Muscle layer of colon (tissue), 2 donors: ENCODE measurements around the gene PDXDC1.
"Not testable (repeated sequence)": the region's sequence is repeated elsewhere in the genome, so short reads cannot be mapped to it uniquely, and the experiment has no call there.

Experiments used
- H3K27ac ChIP-seq: one replicate; pipeline ENCODE4 v1.7.0; 2013; ENCODE audit warnings: low read depth, mild to moderate bottlenecking, low read length, moderate library complexity
- H3K27me3 ChIP-seq, 2 donors: one replicate each; pipeline ENCODE4 v1.7.0; 2013; ENCODE audit warnings: low read length in 2 of 2, mild to moderate bottlenecking in 2 of 2; ENCODE audit not compliant: insufficient read depth in 2 of 2, control insufficient read depth in 1 of 2
- H3K36me3 ChIP-seq: one replicate; pipeline ENCODE4 v1.7.0; 2013; ENCODE audit warnings: mild to moderate bottlenecking, low read length; ENCODE audit not compliant: insufficient read depth
- H3K4me1 ChIP-seq: one replicate; pipeline ENCODE4 v1.7.0; 2013; ENCODE audit warnings: mild to moderate bottlenecking, low read length; ENCODE audit not compliant: insufficient read depth
- H3K4me3 ChIP-seq, 2 donors: one replicate each; pipeline ENCODE4 v1.7.0; 2013; ENCODE audit warnings: low read length in 2 of 2, low read depth in 1 of 2, mild to moderate bottlenecking in 1 of 2, moderate library complexity in 1 of 2
- H3K9ac ChIP-seq: one replicate; pipeline ENCODE4 v1.7.0; 2013; ENCODE audit warnings: low read length
- H3K9me3 ChIP-seq: one replicate; pipeline ENCODE4 v1.7.0; 2013; ENCODE audit warnings: mild to moderate bottlenecking, low read length
- donor health status: abdominal sarcoma.
- donor health status: Adenocarcinoma of cecum.

The PDXDC1 gene

DNA sequence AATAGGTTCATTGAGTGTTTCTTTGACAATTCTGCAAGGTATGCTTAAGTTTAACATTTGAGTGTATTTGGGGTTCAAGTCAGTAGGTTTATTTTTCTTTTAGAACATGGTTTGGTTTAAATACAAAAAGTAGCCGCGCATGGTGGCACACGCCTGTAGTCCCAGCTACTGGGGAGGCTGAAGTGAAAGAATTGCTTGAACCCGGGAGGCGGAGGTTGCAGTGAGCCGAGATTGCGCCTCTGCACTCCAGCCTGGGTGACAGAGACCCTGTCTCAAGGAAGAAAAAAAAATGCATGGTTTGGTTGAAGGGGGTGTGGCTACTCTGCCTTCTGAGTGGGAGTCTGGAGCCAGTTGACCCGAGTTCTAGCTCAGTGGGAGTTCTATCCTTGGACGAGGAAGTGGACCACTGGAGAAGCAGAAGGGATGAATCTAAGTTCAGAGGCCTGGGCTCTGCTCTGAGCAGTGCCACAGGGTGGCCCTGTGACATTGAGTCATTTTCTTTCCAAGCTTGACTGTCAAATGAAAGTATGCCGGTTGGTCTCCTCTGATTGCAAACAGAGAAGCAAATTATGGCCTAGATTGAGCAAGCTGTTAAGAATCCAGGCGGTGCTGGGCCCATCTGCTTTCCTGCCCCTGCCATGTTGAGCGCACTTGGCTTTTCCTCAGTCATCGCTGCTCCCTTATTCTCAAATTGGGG is 48.7 kb downstream of the PDXDC1 start:
- not testable (repeated sequence) for H3K27me3 ChIP-seq, H3K4me3 ChIP-seq, H3K9ac ChIP-seq, H3K4me1 ChIP-seq, H3K27ac ChIP-seq, H3K9me3 ChIP-seq
- H3K36me3 ChIP-seq = peaks cover 12% of the 10 kb centered on the region

DNA sequence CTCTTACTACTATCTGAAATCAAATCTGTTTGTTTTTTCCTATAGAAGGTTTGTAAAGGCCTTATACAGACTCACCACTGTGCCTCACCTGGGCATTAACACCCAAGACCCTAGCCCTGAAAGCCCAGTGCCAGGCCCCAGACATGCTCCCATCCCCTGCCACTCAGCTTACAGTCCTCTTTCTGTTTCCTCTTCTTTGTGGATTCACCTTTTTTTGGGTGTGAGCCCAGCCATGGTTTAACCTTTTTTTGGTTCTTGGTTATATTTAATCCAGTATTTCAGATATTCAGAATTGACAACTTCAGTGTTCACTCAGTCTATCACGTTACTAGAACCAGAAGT is 50.0 kb downstream of the PDXDC1 start:
- not testable (repeated sequence) for H3K9ac ChIP-seq, H3K4me1 ChIP-seq, H3K9me3 ChIP-seq, H3K27me3 ChIP-seq, H3K4me3 ChIP-seq
- Histone ChIP-seq H3K36me3 (peaks cover 19% of the 10 kb centered on the region), H3K27ac (peak overlapping the region; percentile 54)

DNA sequence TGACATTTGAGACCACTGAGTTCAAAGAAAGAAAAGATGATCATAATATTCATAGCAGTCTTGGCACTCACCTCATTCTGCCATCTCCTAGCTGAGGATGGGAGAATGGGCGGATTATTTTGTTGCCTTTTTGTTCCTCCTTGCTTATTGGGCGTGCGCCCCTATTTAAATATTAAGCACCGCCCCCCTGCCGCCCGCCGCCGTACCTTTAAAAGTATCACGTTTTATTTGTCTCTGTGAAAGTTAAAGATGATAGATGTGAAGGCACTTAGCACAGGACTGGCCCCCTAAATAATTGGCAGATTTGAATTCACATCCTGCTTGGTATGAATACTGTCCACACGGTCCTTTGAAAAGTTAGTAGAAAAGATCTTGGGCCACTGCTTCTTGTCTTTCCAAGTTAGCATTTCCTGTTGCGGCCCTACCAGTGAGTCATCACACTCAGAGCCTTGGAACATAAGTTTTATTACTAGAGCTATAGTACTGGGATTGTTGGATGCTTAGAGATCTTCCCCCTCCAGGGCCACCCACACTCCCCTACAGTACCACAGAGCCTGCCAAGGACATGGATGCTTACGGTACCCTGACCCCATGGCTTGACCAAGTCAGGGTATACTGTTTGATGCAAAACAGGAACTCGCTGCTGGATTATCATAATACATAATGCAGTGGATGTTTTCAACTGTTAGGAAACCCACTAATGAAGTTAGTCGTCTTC is 50.6 kb downstream of the PDXDC1 start:
- not testable (repeated sequence) for H3K4me1 ChIP-seq, H3K4me3 ChIP-seq, H3K27me3 ChIP-seq, H3K9ac ChIP-seq, H3K9me3 ChIP-seq
- peaks cover 19% of the 10 kb centered on the region for H3K36me3 ChIP-seq
- H3K27ac ChIP-seq = peak overlapping the region; percentile 54

DNA sequence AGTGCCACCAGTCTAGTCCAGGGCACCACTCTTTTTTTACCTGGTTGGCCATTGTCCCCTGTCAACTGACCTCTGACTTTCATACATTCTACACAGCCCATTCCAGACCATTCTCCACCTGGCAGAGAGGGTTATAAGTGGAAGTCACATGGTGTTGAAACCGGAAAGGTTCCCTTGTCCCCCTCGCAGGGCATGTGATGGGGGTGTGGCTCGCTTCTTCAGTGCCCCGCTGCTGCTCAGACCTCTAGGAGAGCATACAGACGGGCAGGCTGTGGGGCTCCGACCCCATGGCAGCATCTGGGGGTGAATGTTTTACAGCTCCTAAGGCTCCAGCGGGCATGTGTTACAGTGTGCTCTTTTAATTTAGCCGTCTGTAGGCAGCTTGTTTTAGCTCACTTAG is 52.2 kb downstream of the PDXDC1 start:
- H3K27ac ChIP-seq, H3K9me3 ChIP-seq, H3K4me1 ChIP-seq, H3K27me3 ChIP-seq, H3K4me3 ChIP-seq, H3K9ac ChIP-seq: not testable (repeated sequence)
- H3K36me3 ChIP-seq = peaks cover 26% of the 10 kb centered on the region

DNA sequence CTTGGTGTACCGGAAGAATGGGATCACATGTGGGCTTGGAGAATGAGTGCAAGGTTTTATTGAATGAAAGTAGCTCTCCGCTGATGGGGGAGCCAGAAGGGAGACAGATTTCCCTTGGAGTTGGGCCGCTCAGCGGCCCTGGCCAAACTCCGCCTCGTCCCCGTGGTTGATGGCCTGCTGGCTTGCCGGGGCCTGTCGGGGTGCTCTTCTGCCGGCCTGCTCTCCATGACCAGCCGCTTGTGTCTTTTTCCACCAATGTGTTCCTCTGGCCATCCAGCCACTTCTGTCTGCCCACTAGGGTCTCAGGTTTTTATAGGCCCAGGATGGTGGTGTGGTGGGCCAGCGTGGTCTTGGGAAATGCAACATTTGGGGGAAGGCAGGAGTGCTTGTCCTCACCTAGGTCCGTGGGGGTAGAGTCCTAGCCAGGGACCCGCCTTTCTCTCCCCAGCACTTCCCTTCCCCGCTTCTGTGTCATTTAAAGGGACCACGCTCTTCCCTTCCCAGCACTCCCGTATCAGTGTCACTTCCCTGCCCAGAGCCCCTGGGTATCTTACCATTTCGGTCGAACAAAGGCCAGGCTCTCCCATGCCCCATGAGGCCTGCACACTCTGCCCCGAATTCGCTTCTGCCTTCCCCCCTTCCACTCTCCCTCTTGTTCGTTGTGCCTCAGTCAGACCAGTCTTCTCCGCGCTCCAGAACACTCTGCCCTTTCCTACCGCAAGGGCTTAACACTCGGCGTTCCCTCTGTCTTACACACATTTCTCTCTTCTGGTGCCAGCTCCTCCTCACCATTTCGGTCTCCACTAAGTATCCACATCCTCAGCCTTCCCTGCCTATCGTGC is 52.9 kb downstream of the PDXDC1 start:
- not testable (repeated sequence) for H3K4me1 ChIP-seq, H3K27me3 ChIP-seq, H3K9me3 ChIP-seq, H3K27ac ChIP-seq, H3K9ac ChIP-seq, H3K4me3 ChIP-seq
- peaks cover 30% of the 10 kb centered on the region for H3K36me3 ChIP-seq

DNA sequence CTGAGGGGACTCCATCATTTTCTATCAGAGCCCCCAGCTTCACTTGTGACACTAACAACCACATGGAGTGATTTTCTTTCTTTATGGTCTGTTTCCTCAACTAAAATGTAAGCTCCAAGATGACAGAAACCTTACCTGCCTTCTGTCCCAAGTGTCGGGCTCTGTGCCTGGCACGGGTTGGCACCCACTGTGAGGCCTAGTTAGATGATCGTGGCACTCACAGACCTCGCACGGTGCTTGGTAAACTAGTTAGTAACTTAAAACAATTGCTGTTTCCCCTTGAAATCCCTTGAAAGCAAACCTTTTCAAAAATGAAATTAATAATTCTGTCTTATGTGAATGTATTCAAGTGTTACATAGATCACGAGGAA is 53.5 kb downstream of the PDXDC1 start:
- H3K9ac ChIP-seq, H3K27ac ChIP-seq, H3K27me3 ChIP-seq, H3K4me1 ChIP-seq, H3K4me3 ChIP-seq, H3K9me3 ChIP-seq: not testable (repeated sequence)
- H3K36me3 ChIP-seq = peaks cover 30% of the 10 kb centered on the region

DNA sequence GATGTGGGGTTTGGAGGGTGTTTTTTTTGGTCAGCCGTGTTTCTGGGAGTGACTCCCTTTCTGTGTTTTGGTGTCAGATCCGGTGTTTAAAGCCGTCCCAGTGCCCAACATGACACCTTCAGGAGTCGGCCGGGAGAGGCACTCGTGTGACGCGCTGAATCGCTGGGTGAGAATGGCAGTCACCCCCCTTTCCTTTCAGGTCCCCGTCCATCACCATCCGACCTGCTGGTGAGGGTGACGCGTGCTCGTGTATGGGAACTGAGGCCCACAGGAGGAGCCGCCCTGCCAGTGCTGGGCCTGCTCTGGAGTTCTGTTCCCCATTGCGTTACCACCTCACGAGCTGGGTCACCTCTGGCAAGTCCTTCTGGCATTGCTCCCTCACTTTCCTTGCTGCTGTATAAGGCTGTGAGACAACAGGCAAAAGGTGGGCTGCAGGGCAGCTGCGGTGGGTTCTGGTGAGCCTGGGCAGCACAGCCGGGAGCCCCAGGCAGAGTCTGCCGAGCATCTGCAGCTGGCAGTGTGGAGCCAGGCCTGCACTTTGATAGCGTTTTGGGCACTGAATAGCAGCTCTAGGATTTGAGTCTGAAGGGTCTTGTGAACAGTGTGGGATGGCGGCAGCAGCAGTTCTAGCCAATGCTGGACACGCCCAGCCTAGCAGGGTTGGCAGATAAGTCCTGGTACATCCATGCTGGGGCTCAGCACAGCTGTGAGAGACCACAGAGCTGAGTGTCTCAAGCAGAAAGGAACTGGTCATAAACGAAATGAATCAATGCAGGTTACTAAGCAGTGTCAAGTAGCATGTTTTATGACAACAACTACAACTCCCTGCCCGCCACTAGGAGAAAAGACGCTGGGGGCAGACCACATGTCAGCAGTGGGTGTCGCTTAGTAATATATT is 54.2 kb downstream of the PDXDC1 start:
- not testable (repeated sequence) for H3K27ac ChIP-seq, H3K4me1 ChIP-seq, H3K9ac ChIP-seq, H3K27me3 ChIP-seq, H3K4me3 ChIP-seq, H3K9me3 ChIP-seq
- H3K36me3 ChIP-seq = peaks cover 36% of the 10 kb centered on the region

DNA sequence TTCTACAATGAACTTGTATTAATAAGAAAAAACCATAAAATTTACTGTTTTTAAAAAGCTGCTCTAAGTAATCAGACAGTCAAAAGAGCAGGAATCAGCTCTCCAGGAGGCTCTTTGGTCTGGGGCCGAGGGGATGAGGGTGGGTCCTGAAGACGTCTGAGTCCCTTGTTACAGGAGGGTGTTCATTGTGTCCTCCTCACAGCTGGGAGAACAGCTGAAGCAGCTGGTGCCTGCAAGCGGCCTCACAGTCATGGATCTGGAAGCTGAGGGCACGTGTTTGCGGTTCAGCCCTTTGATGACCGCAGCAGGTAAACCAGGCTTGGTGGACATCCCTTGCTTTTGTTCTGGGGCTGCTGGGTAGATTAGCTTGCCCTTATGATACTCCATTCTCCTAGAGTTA is 54.9 kb downstream of the PDXDC1 start:
- not testable (repeated sequence) for H3K27me3 ChIP-seq, H3K4me1 ChIP-seq, H3K27ac ChIP-seq, H3K4me3 ChIP-seq, H3K9ac ChIP-seq, H3K9me3 ChIP-seq
- H3K36me3 ChIP-seq = peaks cover 43% of the 10 kb centered on the region

DNA sequence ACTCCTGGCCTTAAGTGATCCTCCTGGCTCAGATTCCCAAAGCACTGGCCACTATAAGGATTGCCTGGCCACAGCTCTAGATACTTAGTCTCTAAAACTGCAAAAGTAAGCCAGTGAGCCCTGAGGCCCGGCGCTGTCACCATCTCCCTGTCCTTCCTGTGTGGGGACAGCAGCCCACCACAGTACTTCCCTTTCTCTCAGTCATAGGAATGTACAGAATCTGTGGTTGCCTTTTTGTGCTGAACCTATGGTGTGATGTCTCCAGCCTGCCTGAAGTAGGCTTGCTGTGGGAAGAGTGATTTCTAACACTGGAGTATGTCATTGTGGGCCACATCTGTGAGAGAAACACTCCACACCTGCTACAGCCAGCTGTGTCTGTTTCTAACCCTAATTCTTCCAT is 56.4 kb downstream of the PDXDC1 start:
- Histone ChIP-seq H3K9ac (no peak overlapping the region), H3K27ac (no peak overlapping the region), H3K27me3 (no peaks in the 10 kb centered on the region), H3K4me3 (no peak overlapping the region), H3K36me3 (peaks cover 57% of the 10 kb centered on the region), H3K4me1 (no peaks in the 10 kb centered on the region), H3K9me3 (no peaks in the 10 kb centered on the region)

DNA sequence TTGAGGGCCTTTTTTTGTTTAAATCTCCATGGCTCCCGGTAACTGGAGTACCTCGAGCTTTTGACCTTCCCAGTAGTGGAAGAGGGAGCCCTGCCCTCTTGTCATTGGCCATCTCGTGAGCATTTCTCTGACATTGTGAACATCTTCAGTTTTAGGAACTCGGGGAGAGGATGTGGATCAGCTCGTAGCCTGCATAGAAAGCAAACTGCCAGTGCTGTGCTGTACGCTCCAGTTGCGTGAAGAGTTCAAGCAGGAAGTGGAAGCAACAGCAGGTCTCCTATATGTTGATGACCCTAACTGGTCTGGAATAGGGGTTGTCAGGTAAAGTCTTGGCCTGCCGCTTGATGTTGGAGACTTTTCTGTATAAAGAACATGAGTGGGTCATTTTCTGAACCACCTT is 56.8 kb downstream of the PDXDC1 start:
- H3K36me3 ChIP-seq = peaks cover 61% of the 10 kb centered on the region
- H3K4me3 ChIP-seq = no peak overlapping the region
- no peaks in the 10 kb centered on the region for H3K27me3 ChIP-seq
- H3K9ac ChIP-seq = no peak overlapping the region
- no peaks in the 10 kb centered on the region for H3K9me3 ChIP-seq
- H3K4me1 ChIP-seq = no peaks in the 10 kb centered on the region
- H3K27ac ChIP-seq = no peak overlapping the region
